OCI-LY1 (cell line): ENCODE results near the gene SNRNP48.

Experiments
- CTCF ChIP-seq: fragments of 200-600 bp; sonication (generic), shearing (Covaris generic); IDR thresholded peaks from 2 replicates; pipeline ENCODE4 v1.5.1; 2017; ENCODE audit warnings: mild to moderate bottlenecking, antibody characterized with exemption, low read length, moderate library complexity, mixed read lengths
- EZH2 ChIP-seq: fragments of 200-600 bp; sonication (generic), shearing (Covaris generic); IDR thresholded peaks from 2 replicates; pipeline ENCODE4 v1.8.0; 2017; ENCODE audit warnings: borderline replicate concordance, mixed run types, mild to moderate bottlenecking, antibody characterized with exemption, low read length, moderate library complexity, mixed read lengths

- no peak for TF ChIP-seq CTCF
- no peak for TF ChIP-seq EZH2
Measured at GRCh38 chr6:7545316-7546019, 44.5 kb upstream of the SNRNP48 start.
